GM12873 (cell line): Measurements from ENCODE around the gene OR2V2.

Experiments used
- TF ChIP-seq, protein P1 (sequence below): IDR thresholded peaks from 2 replicates; pipeline ENCODE4 v1.5.1; 2012; ENCODE audit warnings: low read depth, mild to moderate bottlenecking, moderate library complexity, low read length, control low read depth; ENCODE audit not compliant: insufficient read depth; ENCODE audit errors: missing control alignments

Gene OR2V2

DNA sequence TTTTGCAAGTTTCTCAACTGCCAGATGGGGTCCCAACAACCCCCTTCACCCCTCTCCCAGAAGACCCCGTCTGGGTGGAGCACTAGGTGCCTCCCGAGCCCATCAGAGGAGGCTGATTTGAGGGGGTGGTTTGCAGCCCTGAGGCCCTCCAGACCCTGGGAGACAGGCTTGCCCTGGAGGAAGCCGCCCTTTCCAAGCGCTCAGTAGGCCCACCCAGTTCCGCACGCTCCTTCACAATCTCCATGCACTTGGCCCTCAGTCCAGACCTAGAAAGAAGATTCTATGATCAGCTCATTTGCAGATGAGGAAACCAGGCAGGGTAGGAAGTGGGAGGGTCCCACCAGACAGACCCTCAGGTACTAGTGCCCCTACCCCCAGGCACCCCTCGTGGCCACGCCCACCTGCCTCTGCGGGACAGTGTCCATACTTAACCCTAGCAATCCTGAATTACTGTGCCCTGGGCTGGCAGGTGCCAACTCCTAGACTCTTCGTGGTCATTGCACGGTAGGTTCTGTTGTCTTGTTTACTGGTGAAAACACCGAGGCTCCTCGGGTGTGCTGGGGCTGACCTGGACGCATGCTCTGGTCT, 38.7 kb upstream of the OR2V2 start:
- TF ChIP-seq, protein P1, sequence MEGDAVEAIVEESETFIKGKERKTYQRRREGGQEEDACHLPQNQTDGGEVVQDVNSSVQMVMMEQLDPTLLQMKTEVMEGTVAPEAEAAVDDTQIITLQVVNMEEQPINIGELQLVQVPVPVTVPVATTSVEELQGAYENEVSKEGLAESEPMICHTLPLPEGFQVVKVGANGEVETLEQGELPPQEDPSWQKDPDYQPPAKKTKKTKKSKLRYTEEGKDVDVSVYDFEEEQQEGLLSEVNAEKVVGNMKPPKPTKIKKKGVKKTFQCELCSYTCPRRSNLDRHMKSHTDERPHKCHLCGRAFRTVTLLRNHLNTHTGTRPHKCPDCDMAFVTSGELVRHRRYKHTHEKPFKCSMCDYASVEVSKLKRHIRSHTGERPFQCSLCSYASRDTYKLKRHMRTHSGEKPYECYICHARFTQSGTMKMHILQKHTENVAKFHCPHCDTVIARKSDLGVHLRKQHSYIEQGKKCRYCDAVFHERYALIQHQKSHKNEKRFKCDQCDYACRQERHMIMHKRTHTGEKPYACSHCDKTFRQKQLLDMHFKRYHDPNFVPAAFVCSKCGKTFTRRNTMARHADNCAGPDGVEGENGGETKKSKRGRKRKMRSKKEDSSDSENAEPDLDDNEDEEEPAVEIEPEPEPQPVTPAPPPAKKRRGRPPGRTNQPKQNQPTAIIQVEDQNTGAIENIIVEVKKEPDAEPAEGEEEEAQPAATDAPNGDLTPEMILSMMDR = no peak

DNA sequence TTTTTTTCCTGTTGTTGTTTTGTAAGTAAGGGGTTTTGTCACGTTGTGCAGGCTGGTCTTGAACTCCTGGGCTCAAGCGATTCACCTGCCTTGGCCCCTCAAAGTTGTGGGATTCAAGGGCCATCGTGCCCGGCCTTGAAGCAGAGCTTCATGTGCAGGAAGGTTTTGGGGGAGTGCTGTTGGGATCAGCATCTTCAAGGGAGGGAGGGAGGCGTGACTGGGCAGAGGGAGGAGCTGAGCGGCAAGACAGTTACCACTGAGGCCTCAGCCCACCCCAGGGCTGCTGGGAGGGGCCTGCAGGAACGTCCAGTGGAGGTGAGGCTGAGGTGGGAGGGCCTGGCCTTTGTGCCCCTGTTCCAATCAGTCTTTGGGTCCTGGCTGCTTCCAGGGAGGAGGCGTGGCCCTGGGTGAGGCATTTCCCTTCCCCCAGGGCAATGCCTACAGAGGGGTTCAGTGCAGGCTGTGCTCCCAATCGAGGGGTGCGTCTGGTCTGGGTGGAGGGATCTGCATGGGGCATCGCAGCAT, 37.8 kb upstream of the OR2V2 start:
- TF ChIP-seq, protein P1 = no peak

DNA sequence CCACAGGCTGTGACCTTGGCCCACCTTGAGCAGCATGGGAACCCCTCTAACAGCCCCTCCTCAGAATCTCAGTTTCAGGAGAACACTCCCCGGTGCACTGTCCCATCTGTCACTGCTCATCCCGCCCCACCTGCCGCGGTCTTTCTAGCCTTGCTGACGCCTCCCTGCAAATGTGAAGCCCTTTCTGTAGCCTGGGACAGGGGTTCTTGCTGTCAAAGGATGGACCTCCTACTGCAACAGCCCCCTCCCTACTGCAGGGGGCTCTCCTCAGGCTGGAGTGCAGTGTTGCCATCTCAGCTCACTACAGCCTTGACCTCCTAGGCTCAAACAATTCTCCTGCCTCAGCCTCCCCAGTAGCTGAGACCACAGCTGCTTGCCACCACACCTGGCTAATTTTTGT, 36.4 kb upstream of the OR2V2 start:
- TF ChIP-seq, protein P1 = no peak

DNA sequence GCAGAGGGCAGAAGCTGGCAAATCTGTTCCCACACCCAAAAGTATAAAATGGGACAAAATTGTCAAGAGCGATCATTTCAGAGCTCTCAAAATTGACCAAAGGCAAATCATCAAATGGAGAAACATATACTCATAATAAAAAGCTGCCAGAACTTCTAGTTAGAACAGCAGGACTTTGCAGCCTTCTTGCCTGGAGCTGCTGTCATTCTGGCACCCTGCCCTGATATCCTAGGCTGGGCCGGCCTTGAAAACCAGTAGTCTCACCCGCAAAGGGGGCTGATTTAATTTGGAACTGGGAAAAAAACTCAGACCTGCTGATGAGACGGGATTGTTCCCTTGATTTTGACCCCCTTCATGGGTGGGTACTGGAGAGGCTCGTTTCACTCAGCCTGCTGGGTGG, 34.9 kb upstream of the OR2V2 start:
- TF ChIP-seq, protein P1 = no peak

DNA sequence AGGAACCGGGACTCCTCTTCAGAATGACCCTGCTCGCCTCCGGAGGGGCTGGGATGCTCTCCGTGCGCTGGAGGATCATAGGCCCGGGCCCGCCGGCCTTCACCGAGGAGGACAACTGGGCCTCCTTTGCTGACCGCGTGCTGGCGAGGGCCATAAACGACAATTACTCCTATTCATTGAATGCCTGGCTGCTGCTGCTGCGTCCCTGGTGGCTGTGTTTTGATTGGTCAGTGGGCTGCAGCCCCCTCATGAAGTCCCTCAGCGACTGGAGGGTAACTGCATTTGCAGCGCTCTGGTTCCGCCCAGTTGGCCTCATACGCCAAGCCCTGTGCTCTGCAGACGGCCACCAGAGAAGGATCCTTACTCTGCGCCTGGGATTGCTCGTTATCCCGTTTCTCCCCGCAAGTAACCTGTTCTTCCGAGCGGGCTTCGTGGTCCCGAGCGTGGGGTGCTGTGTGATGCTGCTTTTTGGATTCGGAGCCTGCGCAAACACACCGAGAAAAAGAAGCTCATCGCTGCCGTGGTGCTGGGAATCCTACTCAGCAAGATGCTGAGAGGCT, 33.0 kb upstream of the OR2V2 start:
- TF ChIP-seq, protein P1 = no peak

DNA sequence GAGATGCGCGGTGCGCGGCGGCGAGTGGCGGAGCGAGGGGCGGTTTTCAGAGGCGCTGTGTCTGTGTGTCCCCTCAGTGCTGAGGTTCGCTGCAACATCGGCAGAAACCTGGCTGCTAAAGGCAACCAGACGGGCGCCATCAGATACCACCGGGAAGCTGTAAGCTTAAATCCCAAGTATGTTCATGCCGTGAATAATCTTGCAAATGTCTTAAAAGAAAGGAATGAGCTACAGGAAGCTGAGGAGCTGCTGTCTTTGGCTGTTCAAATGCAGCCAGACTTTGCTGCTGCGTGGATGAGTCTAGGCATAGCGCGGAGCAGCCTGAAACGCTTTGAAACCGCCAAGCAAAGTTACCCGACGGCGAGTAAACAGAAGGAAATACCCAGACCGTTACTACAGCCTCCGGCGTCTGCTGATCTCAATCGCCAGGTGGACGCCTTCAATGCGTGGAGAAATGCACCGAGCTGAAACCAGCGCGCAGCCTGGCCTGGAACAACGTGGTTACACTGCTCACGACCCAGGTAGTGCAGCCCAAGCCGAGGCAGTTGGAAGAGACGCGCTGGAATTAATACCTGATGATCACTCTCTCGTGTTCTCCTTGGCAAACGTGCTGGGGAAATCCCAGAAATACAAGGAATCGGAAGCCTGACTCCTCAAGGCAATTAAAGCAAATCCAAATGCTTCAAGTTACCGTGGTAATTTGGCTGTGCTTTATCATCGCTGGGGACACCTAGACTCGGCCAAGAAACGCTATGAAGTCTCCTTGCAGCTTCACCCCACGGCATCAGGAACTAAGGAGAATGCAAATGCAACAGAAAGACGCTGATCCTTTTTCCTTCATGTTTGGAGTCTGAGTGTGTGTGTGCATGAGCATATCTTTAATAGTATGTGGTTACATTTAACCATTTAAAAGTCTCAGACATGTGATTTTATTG, 32.3 kb upstream of the OR2V2 start:
- TF ChIP-seq, protein P1 = no peak

DNA sequence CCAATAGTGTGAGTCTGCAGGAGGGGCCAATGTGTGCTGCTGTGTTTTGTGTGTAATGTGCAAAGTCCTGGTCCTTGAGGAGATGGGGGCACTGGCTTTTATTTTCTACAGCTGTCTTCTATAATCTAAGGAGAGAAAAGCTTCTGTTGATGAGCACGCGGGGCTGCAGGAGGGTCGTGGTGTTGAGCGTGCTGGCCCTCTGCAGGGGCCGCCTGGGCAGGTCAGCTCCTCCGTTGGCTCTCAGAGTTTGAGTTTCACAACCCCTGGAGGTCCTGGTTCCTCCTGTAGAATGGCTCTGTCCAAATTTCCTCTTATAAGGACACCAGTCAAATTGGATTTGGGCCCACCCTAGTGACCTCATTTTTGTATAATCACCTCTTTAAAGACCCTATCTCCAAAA, 29.0 kb upstream of the OR2V2 start:
- TF ChIP-seq, protein P1 = no peak
